Natural killer cell (primary cell): ENCODE data around the gene FOXJ3. TPM values are rescaled to one million over a fixed set of nuclear protein-coding genes. Genes with fewer than 3 reads are reported as not detected.

Experiments used
- ATAC-seq, 3 donors: fragments of 150-1000 bp in 2 of 3; fragments of 200-7000 bp in 1 of 3; cut with Tn5 transposase; 1 replicate in 1 of 3; 2 replicates in 2 of 3; pipeline ENCODE4 v1.10.0; 2021; ENCODE audit warnings: mild to moderate bottlenecking in 2 of 3, moderate library complexity in 2 of 3
- DNase-seq, 2 donors: peaks; one replicate each; pipeline versions ENCODE4 v3.0.0 to v3.0.0-alpha.2; 2013 to 2021; ENCODE audit warnings: mixed read lengths in 1 of 2
- H3K27ac ChIP-seq: one replicate; pipeline ENCODE4 v1.5.1; 2013; ENCODE audit warnings: mild to moderate bottlenecking, low read length
- H3K27me3 ChIP-seq: one replicate; pipeline ENCODE4 v1.6.1; 2013; ENCODE audit warnings: low read length; ENCODE audit not compliant: control insufficient read depth, insufficient read depth
- H3K36me3 ChIP-seq: one replicate; pipeline ENCODE4 v1.6.1; 2013; ENCODE audit warnings: low read length; ENCODE audit not compliant: control insufficient read depth, insufficient read depth
- H3K4me1 ChIP-seq: one replicate; pipeline ENCODE4 v1.6.1; 2013; ENCODE audit warnings: low read length; ENCODE audit not compliant: control insufficient read depth, insufficient read depth
- H3K4me3 ChIP-seq: one replicate; pipeline ENCODE4 v1.5.1; 2013; ENCODE audit warnings: low read length
- H3K9me3 ChIP-seq: one replicate; pipeline ENCODE4 v1.6.1; 2013; ENCODE audit warnings: low read length; ENCODE audit not compliant: control insufficient read depth, insufficient read depth
- H3K27ac Mint-ChIP-seq, 2 donors: one replicate each; pipeline ENCODE4 v1.8.0; 2022; ENCODE audit warnings: mild to moderate bottlenecking in 2 of 2, mixed read lengths in 2 of 2, moderate library complexity in 1 of 2
- H3K27me3 Mint-ChIP-seq, 2 donors: one replicate each; pipeline ENCODE4 v1.8.0; 2022; ENCODE audit warnings: low read depth in 2 of 2, mixed read lengths in 2 of 2
- H3K36me3 Mint-ChIP-seq: one replicate; pipeline ENCODE4 v1.8.0; 2022; ENCODE audit warnings: mixed read lengths
- H3K4me1 Mint-ChIP-seq, 2 donors: one replicate each; pipeline ENCODE4 v1.8.0; 2022; ENCODE audit warnings: mixed read lengths in 2 of 2
- H3K4me3 Mint-ChIP-seq: one replicate; pipeline ENCODE4 v1.8.0; 2022; ENCODE audit warnings: mild to moderate bottlenecking, moderate library complexity, mixed read lengths
- H3K9me3 Mint-ChIP-seq, 2 donors: one replicate each; pipeline ENCODE4 v1.8.0; 2022; ENCODE audit warnings: mixed read lengths in 2 of 2
- WGBS: methylation state at CpG from one replicate; pipeline ENCODE4 v1.1.7; 2013; ENCODE audit warnings: missing lambda C conversion rate; ENCODE audit not compliant: insufficient coverage; 5-methylcytosine and 5-hydroxymethylcytosine counted together
- intact Hi-C: fragments of 100-400 bp; cut with micrococcal nuclease; formaldehyde crosslinking; loops from one replicate; pipeline ENCODE4 v1.14.2; 2022
- total RNA-seq, 4 donors: library from RNA; stranded (reverse); fragments of 120-200 nt in 1 of 4; gene quantifications; one replicate each; pipeline versions ENCODE4 v1.2.3 to v1.2.4, GENCODE V29; 2013 to 2022
- TF ChIP-seq, protein P1 (sequence below): fragments of 200-600 bp; IDR thresholded peaks from one replicate; pipeline ENCODE4 v1.8.0; 2022; ENCODE audit warnings: antibody characterized with exemption

Gene FOXJ3
- total RNA-seq, 3 donors from 2014 or later (not counting 1 experiment from before 2014, with no cell fraction given), result 81.9 to 93.8 (median 82.5) TPM

- intact Hi-C loops, result no loop called here
- 87% methylated on average over 9 of the region's 10 CpGs for WGBS
Observed at GRCh38 chr1:42133809-42134526, 201.1 kb downstream of the FOXJ3 start.

GRCh38 chr1:42133390-42133789 lies 201.6 kb downstream of the FOXJ3 start:
- no peaks in the 10 kb centered on the region for H3K4me1 Mint-ChIP-seq
- TF ChIP-seq, protein P1, sequence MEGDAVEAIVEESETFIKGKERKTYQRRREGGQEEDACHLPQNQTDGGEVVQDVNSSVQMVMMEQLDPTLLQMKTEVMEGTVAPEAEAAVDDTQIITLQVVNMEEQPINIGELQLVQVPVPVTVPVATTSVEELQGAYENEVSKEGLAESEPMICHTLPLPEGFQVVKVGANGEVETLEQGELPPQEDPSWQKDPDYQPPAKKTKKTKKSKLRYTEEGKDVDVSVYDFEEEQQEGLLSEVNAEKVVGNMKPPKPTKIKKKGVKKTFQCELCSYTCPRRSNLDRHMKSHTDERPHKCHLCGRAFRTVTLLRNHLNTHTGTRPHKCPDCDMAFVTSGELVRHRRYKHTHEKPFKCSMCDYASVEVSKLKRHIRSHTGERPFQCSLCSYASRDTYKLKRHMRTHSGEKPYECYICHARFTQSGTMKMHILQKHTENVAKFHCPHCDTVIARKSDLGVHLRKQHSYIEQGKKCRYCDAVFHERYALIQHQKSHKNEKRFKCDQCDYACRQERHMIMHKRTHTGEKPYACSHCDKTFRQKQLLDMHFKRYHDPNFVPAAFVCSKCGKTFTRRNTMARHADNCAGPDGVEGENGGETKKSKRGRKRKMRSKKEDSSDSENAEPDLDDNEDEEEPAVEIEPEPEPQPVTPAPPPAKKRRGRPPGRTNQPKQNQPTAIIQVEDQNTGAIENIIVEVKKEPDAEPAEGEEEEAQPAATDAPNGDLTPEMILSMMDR, result no peak
- intact Hi-C loops, result no loop called here
- no peaks in the 10 kb centered on the region for H3K36me3 Mint-ChIP-seq
- ATAC-seq, result no peak
- DNase-seq, result no peak
- Histone ChIP-seq H3K9me3 (no peaks in the 10 kb centered on the region), H3K27me3 (no peaks in the 10 kb centered on the region), H3K4me1 (no peaks in the 10 kb centered on the region), H3K27ac (no peak overlapping the region), H3K36me3 (no peaks in the 10 kb centered on the region), H3K4me3 (no peak overlapping the region)
- no peak overlapping the region for H3K27ac Mint-ChIP-seq
- no peak overlapping the region for H3K4me3 Mint-ChIP-seq
- WGBS, result 85% methylated on average over 4 of the region's 5 CpGs
- no peaks in the 10 kb centered on the region for H3K9me3 Mint-ChIP-seq
- peaks cover 5% of the 10 kb centered on the region in 2 donors for H3K27me3 Mint-ChIP-seq

More at GRCh38 chr1:42133809-42134526, 201.1 kb downstream of the FOXJ3 start:
- Mint-ChIP-seq H3K4me3 (no peak overlapping the region), H3K9me3 (no peaks in the 10 kb centered on the region), H3K36me3 (no peaks in the 10 kb centered on the region), H3K27me3 (peaks cover 5% of the 10 kb centered on the region in 2 donors), H3K27ac (no peak overlapping the region), H3K4me1 (no peaks in the 10 kb centered on the region)
- Histone ChIP-seq H3K36me3 (no peaks in the 10 kb centered on the region), H3K4me1 (no peaks in the 10 kb centered on the region), H3K9me3 (no peaks in the 10 kb centered on the region), H3K27me3 (no peaks in the 10 kb centered on the region), H3K27ac (no peak overlapping the region), H3K4me3 (no peak overlapping the region)
- DNase-seq (no peak), ATAC-seq (no peak)
- TF ChIP-seq, protein P1, result no peak

GRCh38 chr1:42130061-42130660 lies 204.9 kb downstream of the FOXJ3 start:
- 92% methylated on average over 5 of the region's 5 CpGs for WGBS
- no peak for DNase-seq
- intact Hi-C loops, result no loop called here
- ATAC-seq, result no peak
- no peaks in the 10 kb centered on the region for H3K36me3 ChIP-seq
- H3K27me3 ChIP-seq, result no peaks in the 10 kb centered on the region
- H3K36me3 Mint-ChIP-seq, result no peaks in the 10 kb centered on the region
- H3K27ac Mint-ChIP-seq, result no peak overlapping the region
- H3K4me1 ChIP-seq, result no peaks in the 10 kb centered on the region
- H3K27ac ChIP-seq, result no peak overlapping the region
- H3K9me3 ChIP-seq, result no peaks in the 10 kb centered on the region
- no peak overlapping the region for H3K4me3 ChIP-seq
- H3K4me1 Mint-ChIP-seq, result no peaks in the 10 kb centered on the region
- peaks cover 5 to 8% of the 10 kb centered on the region in 2 donors for H3K27me3 Mint-ChIP-seq
- no peak overlapping the region for H3K4me3 Mint-ChIP-seq
- H3K9me3 Mint-ChIP-seq, result no peaks in the 10 kb centered on the region
- TF ChIP-seq, protein P1, result no peak
